HG03342 (cell line): ENCODE measurements around the gene HERC6.
"Not testable (repeated sequence)": the region's sequence is repeated elsewhere in the genome, so short reads cannot be mapped to it uniquely, and the experiment has no call there.

Experiments
- ATAC-seq: cut with Tn5 transposase; IDR thresholded peaks from one replicate; pipeline ENCODE4 v1.9.1; 2021; ENCODE audit warnings: mild to moderate bottlenecking, moderate library complexity; ENCODE audit not compliant: unreplicated experiment

HERC6 gene

DNA sequence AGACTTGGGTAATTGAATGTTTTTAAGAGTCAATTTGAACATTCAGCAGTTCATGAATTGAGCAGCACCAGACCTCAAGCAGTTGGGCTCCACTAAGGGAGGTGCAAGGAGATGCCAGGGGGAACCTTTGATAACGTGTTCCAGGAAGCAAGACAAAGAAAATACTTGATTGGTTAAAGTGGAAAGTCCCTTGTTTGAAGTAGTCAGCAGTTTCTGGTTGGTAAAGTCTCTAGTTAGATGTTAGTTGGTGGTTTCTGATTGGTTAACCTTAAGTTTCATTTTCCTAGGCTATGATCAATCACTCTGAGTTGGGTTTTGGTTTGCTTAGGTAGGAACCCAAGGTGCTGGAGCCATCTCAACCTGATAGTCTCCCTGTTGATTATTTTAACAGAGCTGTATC, 4.0 kb downstream of the HERC6 start:
- ATAC-seq, result peak; percentile 43

DNA sequence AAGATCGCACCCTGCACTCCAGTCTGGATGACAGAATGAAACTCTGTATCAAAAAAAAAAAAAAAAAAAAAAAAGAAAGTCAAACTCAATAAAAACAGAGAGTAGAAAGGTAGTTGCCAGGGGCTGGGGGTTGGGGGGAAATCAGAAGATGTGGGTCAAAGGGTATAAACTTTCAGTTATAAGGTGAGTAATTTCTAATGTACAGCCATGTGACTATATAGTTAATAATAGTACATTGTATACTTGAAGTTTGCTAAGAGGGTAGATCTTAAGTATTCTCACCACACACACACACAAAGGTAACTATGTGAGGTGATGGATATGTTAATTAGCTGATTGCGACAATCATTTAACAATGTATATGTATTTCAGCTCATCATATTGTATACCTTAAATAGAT, 11.5 kb downstream of the HERC6 start:
- no peak for ATAC-seq

GRCh38 chr4:88391703-88392102, 13.1 kb downstream of the HERC6 start:
- no peak for ATAC-seq

- ATAC-seq, result no peak
These were observed 18.0 kb downstream of the HERC6 start for GRCh38 chr4:88396681-88397080.

- no peak for ATAC-seq
These were observed 19.7 kb downstream of the HERC6 start for GRCh38 chr4:88398381-88398780.

DNA sequence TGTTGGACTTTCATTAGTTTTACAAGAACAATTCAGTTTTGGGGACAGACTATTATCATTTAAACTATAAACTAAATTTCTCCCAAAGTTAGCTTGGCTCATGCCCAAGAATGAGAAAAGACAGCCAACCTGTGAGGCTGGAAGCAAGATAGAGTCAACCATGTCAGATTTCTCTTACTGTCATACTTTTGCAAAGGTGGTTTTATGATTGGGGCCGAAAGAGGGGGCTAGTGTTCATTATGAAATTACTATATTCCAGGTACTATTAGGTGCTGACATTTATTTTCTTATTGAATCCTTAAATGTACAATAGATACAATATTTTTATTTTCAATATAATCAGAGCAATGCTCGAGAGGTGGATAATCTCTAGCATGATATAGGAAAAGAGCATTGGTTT, 30.6 kb downstream of the HERC6 start:
- no peak for ATAC-seq

DNA sequence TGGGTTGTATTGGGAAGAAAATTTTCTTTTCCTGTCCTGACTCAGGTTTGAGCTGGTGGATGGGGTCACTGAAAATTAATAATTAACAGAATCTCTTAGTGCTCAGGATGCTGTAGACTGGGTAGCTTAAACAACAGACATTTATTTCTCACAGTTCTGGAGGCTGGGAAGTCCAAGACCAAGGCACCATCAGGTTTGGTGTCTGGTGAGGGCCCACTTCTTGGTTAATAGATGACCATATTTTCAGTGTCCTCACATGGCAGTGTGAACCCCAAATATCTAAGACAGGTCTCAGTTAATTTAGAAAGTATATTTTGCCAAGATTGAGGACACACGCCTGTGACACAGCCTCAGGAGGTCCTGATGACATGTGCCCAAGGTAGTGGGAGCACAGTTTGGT, 31.1 kb downstream of the HERC6 start:
- no peak for ATAC-seq

DNA sequence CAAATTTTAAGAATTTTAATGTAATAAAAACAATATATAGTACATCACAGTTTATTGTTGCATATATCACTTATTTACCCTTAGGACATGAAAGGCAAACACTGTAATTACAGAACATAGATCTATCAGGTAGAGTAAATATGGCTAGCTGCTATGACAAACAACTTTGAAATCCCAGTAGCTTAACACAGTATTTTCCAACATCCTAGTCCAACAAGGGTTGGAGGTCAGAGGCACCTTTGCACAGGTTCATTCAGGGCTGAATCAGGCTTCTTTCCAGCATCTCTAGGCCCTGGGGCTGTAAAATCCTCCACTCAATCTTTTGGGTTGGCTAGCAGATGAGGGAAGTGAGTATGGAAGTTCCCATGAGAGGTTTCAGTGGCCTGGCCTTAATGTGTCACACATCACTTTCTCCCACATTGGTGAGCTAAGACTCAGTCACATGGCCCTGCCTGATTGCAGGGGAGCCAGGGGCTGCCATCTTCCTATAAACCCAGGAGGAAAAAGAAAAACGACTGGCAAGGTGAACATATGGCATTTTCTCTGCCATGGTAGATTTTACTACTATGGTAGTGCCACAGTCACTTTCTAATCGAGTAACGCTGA, 32.9 kb downstream of the HERC6 start:
- no peak for ATAC-seq

GRCh38 chr4:88413801-88414200, 35.1 kb downstream of the HERC6 start:
- ATAC-seq, result no peak

DNA sequence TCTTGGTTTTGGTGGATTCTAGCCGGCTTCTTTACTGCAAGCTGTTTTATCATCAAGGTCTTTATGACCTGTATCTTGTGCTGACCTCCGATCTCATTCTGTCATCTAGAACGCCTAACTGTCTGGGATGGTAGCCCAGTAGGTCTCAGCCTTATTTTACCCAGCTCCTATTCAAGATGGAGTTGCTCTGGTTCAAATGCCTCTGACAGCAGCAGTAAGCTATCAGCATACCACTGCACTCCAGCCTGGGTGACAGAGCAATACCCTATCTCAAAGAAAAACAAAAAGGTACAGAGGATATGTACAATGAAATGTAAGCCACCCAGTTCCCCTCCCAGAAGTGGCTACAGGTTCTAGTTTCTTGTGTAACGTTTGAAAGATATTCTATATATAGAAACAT, 36.1 kb downstream of the HERC6 start:
- no peak for ATAC-seq

GRCh38 chr4:88415982-88416381, 37.3 kb downstream of the HERC6 start:
- ATAC-seq, result no peak

- no peak for ATAC-seq
These were observed 39.8 kb downstream of the HERC6 start for GRCh38 chr4:88418411-88418810.

DNA sequence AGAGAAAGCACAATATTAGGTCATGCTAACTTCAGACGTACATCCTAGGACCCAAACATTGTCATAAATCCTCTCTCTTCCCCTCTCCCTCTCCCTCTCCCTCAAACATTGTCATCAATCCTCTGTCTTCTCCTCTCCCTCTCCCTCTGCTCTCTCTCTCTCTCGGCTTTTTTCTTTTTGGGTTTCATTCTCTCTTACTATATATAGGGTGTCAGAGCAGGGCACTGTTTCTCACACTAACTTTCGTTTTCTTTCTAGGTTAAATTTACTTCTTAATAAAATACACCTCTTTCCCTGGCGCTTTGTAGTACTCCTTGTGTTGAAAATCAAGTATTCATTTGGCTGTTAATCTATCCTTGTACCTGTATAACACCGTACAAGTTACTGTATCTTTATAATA, 41.2 kb downstream of the HERC6 start:
- peak; percentile 65 for ATAC-seq

GRCh38 chr4:88420844-88421243, 42.2 kb downstream of the HERC6 start:
- no peak for ATAC-seq

GRCh38 chr4:88422403-88422802, 43.8 kb downstream of the HERC6 start:
- ATAC-seq, result no peak

DNA sequence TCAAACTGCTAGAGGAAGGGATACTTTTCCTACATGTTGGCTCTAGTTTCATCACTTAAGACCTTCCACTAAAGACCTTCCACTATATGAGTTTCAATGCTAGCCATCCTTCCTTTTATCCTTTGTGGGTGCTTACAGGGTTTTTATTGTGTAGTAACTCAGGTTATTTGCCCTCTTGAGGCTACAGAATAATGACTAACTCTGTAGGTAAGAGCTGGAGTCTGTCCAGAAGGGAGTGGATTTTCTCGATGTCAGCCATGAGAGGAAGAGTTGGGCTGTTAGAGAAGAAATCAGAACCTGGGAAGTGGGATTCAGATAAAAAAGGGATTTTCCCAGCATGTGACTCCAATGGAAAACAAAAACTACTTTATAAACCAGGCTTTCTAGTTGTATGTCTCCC, 50.7 kb downstream of the HERC6 start:
- ATAC-seq, result no peak

- ATAC-seq, result no peak
These were observed 57.5 kb downstream of the HERC6 start for GRCh38 chr4:88435987-88436693.

- not testable (repeated sequence) for ATAC-seq
These were observed 59.2 kb downstream of the HERC6 start for GRCh38 chr4:88437873-88438272.

- no peak for ATAC-seq
These were observed 60.6 kb downstream of the HERC6 start for GRCh38 chr4:88439161-88439760.

GRCh38 chr4:88440146-88440545, 61.5 kb downstream of the HERC6 start:
- ATAC-seq, result no peak

GRCh38 chr4:88441696-88442095, 63.0 kb downstream of the HERC6 start:
- ATAC-seq, result no peak

DNA sequence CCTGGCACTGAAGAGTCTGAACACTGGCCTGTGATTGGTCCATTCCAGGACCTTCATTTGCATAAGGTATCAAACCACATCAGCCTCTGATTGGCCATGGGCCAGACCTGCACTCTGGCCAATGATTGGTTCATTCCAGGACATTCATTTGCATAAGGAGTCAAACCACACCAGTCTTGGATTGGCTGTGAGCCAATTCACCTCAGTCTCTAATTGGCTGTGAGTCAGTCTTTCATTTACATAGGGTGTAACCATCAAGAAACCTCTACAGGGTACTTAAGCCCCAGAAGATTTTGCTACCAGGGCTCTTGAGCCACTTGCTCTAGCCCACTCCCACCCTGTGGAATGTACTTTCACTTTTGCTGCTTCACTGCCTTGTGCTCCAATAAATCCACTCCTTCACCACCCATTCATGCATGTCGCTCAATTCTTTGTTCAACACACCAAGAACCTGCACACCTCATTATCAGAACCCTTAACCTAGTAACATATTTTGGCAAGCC, 64.1 kb downstream of the HERC6 start:
- ATAC-seq, result no peak
